K562 (cell line): Measurements from ENCODE around the gene SELENOI. TPM values are rescaled to one million over a fixed set of nuclear protein-coding genes. Genes with fewer than 3 reads are reported as not detected.
A peak's percentile ranks its signal among the peaks of the same experiment; 100 is the strongest.

Experiments
- ATAC-seq: fragments of 200-7000 bp; cut with Tn5 transposase; 3 replicates; pipeline ENCODE4 v1.9.1; 2020; ENCODE audit warnings: moderate library complexity
- BruUV-seq: library from RNA; stranded (reverse); fragments of 400-500 nt; replicated peaks from 2 replicates; lab custom pipeline; 2021; lab: Mats Ljungman, UMichigan
- CTCF ChIA-PET: fragments of 300-600 bp; formaldehyde crosslinking; extraction: SDS; loops from one replicate; lab custom pipeline; 2021; ENCODE audit warnings: low intra/inter-chr PET ratio; lab: Yijun Ruan, JAX
- POLR2A ChIA-PET: fragments of 300-600, 350-650 bp; sonication (Branson Sonifier 250); formaldehyde crosslinking; extraction: SDS; loops from one replicate; lab custom pipeline; 2021; ENCODE audit warnings: antibody characterized with exemption, inconsistent platforms; lab: Yijun Ruan, JAX
- DNase-seq, 4 experiments: peaks; one replicate each; pipeline versions ENCODE4 v3.0.0 to v3.0.0-alpha.2; 2011 to 2018; ENCODE audit warnings: low spot score in 3 of 4, mixed read lengths in 3 of 4; ENCODE audit errors: extremely low read depth in 1 of 4
- FAIRE-seq: peaks from 2 replicates; lab custom pipeline; 2011; peaks lifted over from hg19 to GRCh38; lab: Jason Lieb, UNC
- H2AFZ ChIP-seq: 2 replicates; pipeline ENCODE4 v1.6.0; 2011; ENCODE audit warnings: low read depth, low read length, control low read depth, inconsistent platforms
- H3K27ac ChIP-seq: fragments of 200-600 bp; 3 replicates; pipeline ENCODE4 v1.8.0; 2011; ENCODE audit warnings: low read depth, mild to moderate bottlenecking, control low read depth, inconsistent platforms, low read length, moderate library complexity, mixed read lengths; ENCODE audit errors: extremely low read depth
- H3K27me3 ChIP-seq, 2 experiments: fragments of 300-600 bp in 1 of 2; 2 replicates in 1 of 2; 3 replicates in 1 of 2; pipeline versions ENCODE4 v1.6.0 to v1.8.0; 2011; ENCODE audit warnings: inconsistent platforms in 2 of 2, low read length in 2 of 2, mild to moderate bottlenecking in 1 of 2, mixed read lengths in 1 of 2, moderate library complexity in 1 of 2; ENCODE audit not compliant: control insufficient read depth in 2 of 2, insufficient read depth in 2 of 2
- H3K36me3 ChIP-seq: fragments of 300-600 bp; 3 replicates; pipeline ENCODE4 v1.8.0; 2011; ENCODE audit warnings: mild to moderate bottlenecking, low read length, inconsistent platforms; ENCODE audit not compliant: control insufficient read depth, insufficient read depth
- H3K4me1 ChIP-seq, 2 experiments: fragments of 200-600 bp in 1 of 2; replicated peaks in 1 of 2; 2 replicates in 1 of 2; 3 replicates in 1 of 2; pipeline versions ENCODE4 v1.5.1 to v1.8.0; 2011; ENCODE audit warnings: inconsistent platforms in 2 of 2, low read length in 2 of 2, mild to moderate bottlenecking in 1 of 2, mixed read lengths in 1 of 2, moderate library complexity in 1 of 2; ENCODE audit not compliant: control insufficient read depth in 2 of 2, insufficient read depth in 2 of 2
- H3K4me2 ChIP-seq: 2 replicates; pipeline ENCODE4 v1.6.1; 2011; ENCODE audit warnings: low read length, control low read depth, inconsistent platforms, mixed read lengths; ENCODE audit not compliant: insufficient read depth
- H3K4me3 ChIP-seq: fragments of 200-600 bp; sonication (generic), shearing (Covaris generic); 2 replicates; pipeline ENCODE4 v1.5.1; 2016; ENCODE audit warnings: control low read depth, inconsistent platforms
- H3K79me2 ChIP-seq: fragments of 200-600 bp; 3 replicates; pipeline ENCODE4 v1.8.0; 2011; ENCODE audit warnings: low read length, inconsistent platforms; ENCODE audit not compliant: control insufficient read depth, insufficient read depth
- H3K9ac ChIP-seq, 2 experiments: 2 replicates each; pipeline versions ENCODE4 v1.6.0 to v1.6.1; 2011; ENCODE audit warnings: low read depth in 2 of 2, low read length in 2 of 2, control low read depth in 1 of 2, inconsistent platforms in 1 of 2, mild to moderate bottlenecking in 1 of 2, mixed read lengths in 1 of 2; ENCODE audit not compliant: insufficient read depth in 1 of 2
- H3K9me1 ChIP-seq: one replicate; pipeline ENCODE4 v1.6.0; 2011; ENCODE audit warnings: inconsistent platforms, mild to moderate bottlenecking, low read length, moderate library complexity; ENCODE audit not compliant: control insufficient read depth, insufficient read depth
- H3K9me3 ChIP-seq: replicated peaks from 2 replicates; pipeline ENCODE4 v1.5.1; 2011; ENCODE audit warnings: low read depth, low read length, inconsistent platforms; ENCODE audit not compliant: control insufficient read depth, insufficient read depth
- H4K20me1 ChIP-seq: replicated peaks from 2 replicates; pipeline ENCODE4 v1.6.1; 2011; ENCODE audit warnings: low read length, inconsistent platforms, mixed read lengths; ENCODE audit not compliant: control insufficient read depth, insufficient read depth
- LEF1 ChIP-seq: fragments of 450-650 bp; IDR thresholded peaks from 2 replicates; pipeline ENCODE4 v1.6.1; 2016; ENCODE audit warnings: mild to moderate bottlenecking
- MAFK ChIP-seq: IDR thresholded peaks from 2 replicates; pipeline ENCODE4 v1.6.1; 2011; ENCODE audit warnings: low read length, improper control_type of control experiment
- NFIX ChIP-seq: fragments of 250-450 bp; sonication (Bioruptor Pico); IDR thresholded peaks from 2 replicates; pipeline ENCODE4 v1.4.0; 2020; ENCODE audit warnings: low read depth, mild to moderate bottlenecking, moderate library complexity
- RFX1 ChIP-seq: fragments of 450-650 bp; IDR thresholded peaks from 2 replicates; pipeline ENCODE4 v1.6.1; 2016; ENCODE audit warnings: mild to moderate bottlenecking, moderate library complexity
- ZNF24 ChIP-seq: fragments of 450-650 bp; IDR thresholded peaks from 2 replicates; pipeline ENCODE4 v1.6.1; 2016
- WGBS: fragments of 100-300 bp; shearing (Covaris generic); methylation state at CpG from one replicate; pipeline ENCODE4 v1.1.6; 2016; ENCODE audit warnings: low coverage, mixed read lengths; ENCODE audit not compliant: insufficient coverage; ENCODE audit errors: missing lambda C conversion rate; 5-methylcytosine and 5-hydroxymethylcytosine counted together
- in situ Hi-C: fragments of 300-500 bp; cut with MboI; formaldehyde crosslinking; loops from 4 replicates; pipeline ENCODE4 v1.15.0; 2018; ENCODE audit warnings: inconsistent platforms, mixed read lengths
- intact Hi-C: fragments of 100-400 bp; cut with micrococcal nuclease; formaldehyde crosslinking; loops from 2 replicates; pipeline ENCODE4 v1.14.2; 2022
- polyA plus RNA-seq, 8 experiments: library from polyadenylated mRNA; depleted of rRNA in 4 of 8; stranded (reverse) in 5 of 8; unstranded in 3 of 8; fragments of >200 nt; fragmentation: Nextera tagmentation in 2 of 8; fragmentation: Illumina TruSeq in 1 of 8; extraction: Ambion mirVana in 2 of 8; extraction: Trizol in 1 of 8; gene quantifications; 2 replicates each; pipeline versions ENCODE4 v1.2.1 to v1.2.3, GENCODE V29; 2011 to 2014; ENCODE audit warnings: inconsistent platforms in 1 of 8, missing spikeins in 1 of 8
- total RNA-seq, 7 experiments: library from RNA; depleted of rRNA in 6 of 7; stranded (reverse); fragments of >200 nt in 6 of 7; fragmentation: Illumina TruSeq in 2 of 7; extraction: Trizol in 2 of 7; gene quantifications; 2 replicates each; pipeline versions ENCODE4 v1.2.1 to v1.2.3, GENCODE V29; 2011 to 2021; ENCODE audit warnings: low replicate concordance in 1 of 7

The SELENOI gene
- total and polyA plus RNA-seq, 9 of the 15 experiments (the other 6 are each of a cell fraction or from before 2014, with no cell fraction given), result 9.6 to 46.9 (median 24.4) TPM

GRCh38 chr2:26333293-26333692, 12.7 kb upstream of the SELENOI start:
- intact Hi-C loops, result no loop called here
- H3K36me3 ChIP-seq, result no peaks in the 10 kb centered on the region
- no peak for DNase-seq
- H3K9ac ChIP-seq, result no peak overlapping the region
- BruUV-seq, result no TSS peak
- H3K4me2 ChIP-seq, result no peak overlapping the region
- POLR2A ChIA-PET, result no interaction called here
- H3K4me3 ChIP-seq, result no peak overlapping the region
- no peak for ATAC-seq
- H4K20me1 ChIP-seq, result no peaks in the 10 kb centered on the region
- 18% methylated on average over 1 of the region's 2 CpGs for WGBS
- peaks cover 2 to 21% of the 10 kb centered on the region in 2 experiments; a peak in 4 of 5 replicates for H3K4me1 ChIP-seq
- in situ Hi-C loops, result no loop called here
- no peaks in the 10 kb centered on the region for H3K9me1 ChIP-seq
- TF ChIP-seq MAFK (no peak), RFX1 (peak; percentile 48; the same call in 1 of the 2 replicates)
- no peaks in the 10 kb centered on the region for H3K9me3 ChIP-seq
- no peak overlapping the region for H3K27ac ChIP-seq
- no peaks in the 10 kb centered on the region for H3K79me2 ChIP-seq
- H3K27me3 ChIP-seq, result no peaks in the 10 kb centered on the region
- CTCF ChIA-PET, result no interaction called here
- H2AFZ ChIP-seq, result no peak overlapping the region
- FAIRE-seq, result no peak

DNA sequence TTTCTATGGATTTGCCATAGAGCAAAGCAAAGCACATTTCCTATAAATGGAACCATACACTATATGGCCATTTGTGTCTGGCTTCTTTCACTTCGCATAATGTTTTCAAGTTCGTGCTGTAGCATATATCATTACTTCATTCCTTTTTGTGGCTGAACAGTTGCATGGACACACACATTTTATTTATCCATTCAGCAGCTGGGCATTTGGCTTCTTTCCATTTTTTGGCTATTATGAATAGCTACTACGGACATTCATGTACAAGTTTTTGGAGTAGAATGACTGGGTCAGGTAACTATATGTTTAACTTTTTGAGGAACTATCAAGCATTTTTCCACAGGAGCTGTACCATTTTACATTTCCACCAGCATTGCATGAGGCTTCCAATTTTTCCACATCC, 10.7 kb upstream of the SELENOI start:
- no peak for ATAC-seq
- Histone ChIP-seq H3K9me1 (no peaks in the 10 kb centered on the region), H2AFZ (peak overlapping the region; percentile 46; the same call in 1 of the 2 replicates), H3K27me3 (no peaks in the 10 kb centered on the region), H3K36me3 (no peaks in the 10 kb centered on the region), H4K20me1 (no peaks in the 10 kb centered on the region), H3K9me3 (no peaks in the 10 kb centered on the region), H3K4me2 (no peak overlapping the region), H3K4me3 (no peak overlapping the region), H3K27ac (no peak overlapping the region), H3K79me2 (no peaks in the 10 kb centered on the region), H3K4me1 (peaks cover 2 to 23% of the 10 kb centered on the region in 2 experiments; a peak in 4 of 5 replicates), H3K9ac (no peak overlapping the region)
- POLR2A ChIA-PET, result interaction anchor here (0.7 to 2.7 kb wide), 2 partner anchors 10 to 211 kb away, joined by 3 to 11 read pairs; partner anchors contain the start of gene SELENOI
- TF ChIP-seq NFIX, result no peak
- peak; percentile 58; the same call in 1 of the 2 replicates for TF ChIP-seq ZNF24
- no peak for TF ChIP-seq LEF1
- BruUV-seq, result no TSS peak
- in situ Hi-C loops (no loop called here), intact Hi-C loops (no loop called here)
- no peak for DNase-seq
- 13% methylated on average over 3 of the region's 3 CpGs for WGBS
- CTCF ChIA-PET, result no interaction called here
- no peak for FAIRE-seq
